Measurements from ENCODE around the gene TUBA3C. TPM values are rescaled to one million over a fixed set of nuclear protein-coding genes. Genes with fewer than 3 reads are reported as not detected.
"Not testable (repeated sequence)": the region's sequence is repeated elsewhere in the genome, so short reads cannot be mapped to it uniquely, and the experiment has no call there.

The TUBA3C gene
- total RNA-seq, 2 experiments from 2014 or later, result not detected

- Histone ChIP-seq H4K20me1 (ENCODE audit: insufficient read depth, low read length) (no peaks in the 10 kb centered on the region), H3K4me3 (ENCODE audit: low read depth, low read length, poor library complexity, severe bottlenecking) (no peak overlapping the region), H3K9me3 (ENCODE audit: low read length) (no peaks in the 10 kb centered on the region), H3K36me3 (ENCODE audit: insufficient read depth, low read length) (no peaks in the 10 kb centered on the region), H2AFZ (ENCODE audit: low read length) (no peak overlapping the region), H3K27ac (ENCODE audit: low read depth, low read length, poor library complexity, severe bottlenecking) (no peak overlapping the region), H3K79me2 (ENCODE audit: insufficient read depth, low read depth, low read length) (no peaks in the 10 kb centered on the region), H3K4me2 (ENCODE audit: low read length) (no peak overlapping the region), H3K4me1 (ENCODE audit: insufficient read depth, low read length, poor library complexity, severe bottlenecking) (no peaks in the 10 kb centered on the region), H3K9me2 (ENCODE audit: insufficient read depth, low read length) (no peaks in the 10 kb centered on the region)
- intact Hi-C loops (cut with micrococcal nuclease; ENCODE audit: unreplicated experiment), result no loop called here
- BruUV-seq (replicated peaks), result no TSS peak
- POLR2A ChIA-PET, result no interaction called here
- no peak for DNase-seq (ENCODE audit: low spot score)
- TF ChIP-seq EZH2phosphoT487 (IDR thresholded peaks at IDR 0.05; ENCODE audit: borderline replicate concordance, low read depth, low read length), result no peak
- TF ChIP-seq, protein P1, sequence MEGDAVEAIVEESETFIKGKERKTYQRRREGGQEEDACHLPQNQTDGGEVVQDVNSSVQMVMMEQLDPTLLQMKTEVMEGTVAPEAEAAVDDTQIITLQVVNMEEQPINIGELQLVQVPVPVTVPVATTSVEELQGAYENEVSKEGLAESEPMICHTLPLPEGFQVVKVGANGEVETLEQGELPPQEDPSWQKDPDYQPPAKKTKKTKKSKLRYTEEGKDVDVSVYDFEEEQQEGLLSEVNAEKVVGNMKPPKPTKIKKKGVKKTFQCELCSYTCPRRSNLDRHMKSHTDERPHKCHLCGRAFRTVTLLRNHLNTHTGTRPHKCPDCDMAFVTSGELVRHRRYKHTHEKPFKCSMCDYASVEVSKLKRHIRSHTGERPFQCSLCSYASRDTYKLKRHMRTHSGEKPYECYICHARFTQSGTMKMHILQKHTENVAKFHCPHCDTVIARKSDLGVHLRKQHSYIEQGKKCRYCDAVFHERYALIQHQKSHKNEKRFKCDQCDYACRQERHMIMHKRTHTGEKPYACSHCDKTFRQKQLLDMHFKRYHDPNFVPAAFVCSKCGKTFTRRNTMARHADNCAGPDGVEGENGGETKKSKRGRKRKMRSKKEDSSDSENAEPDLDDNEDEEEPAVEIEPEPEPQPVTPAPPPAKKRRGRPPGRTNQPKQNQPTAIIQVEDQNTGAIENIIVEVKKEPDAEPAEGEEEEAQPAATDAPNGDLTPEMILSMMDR (conservative IDR thresholded peaks at IDR 0.05; ENCODE audit: low read length), result no peak
- CTCF ChIA-PET (ENCODE audit: unreplicated experiment), result no interaction called here
Measured at GRCh38 chr13:19179916-19180315, 1.7 kb downstream of the TUBA3C start.

DNA sequence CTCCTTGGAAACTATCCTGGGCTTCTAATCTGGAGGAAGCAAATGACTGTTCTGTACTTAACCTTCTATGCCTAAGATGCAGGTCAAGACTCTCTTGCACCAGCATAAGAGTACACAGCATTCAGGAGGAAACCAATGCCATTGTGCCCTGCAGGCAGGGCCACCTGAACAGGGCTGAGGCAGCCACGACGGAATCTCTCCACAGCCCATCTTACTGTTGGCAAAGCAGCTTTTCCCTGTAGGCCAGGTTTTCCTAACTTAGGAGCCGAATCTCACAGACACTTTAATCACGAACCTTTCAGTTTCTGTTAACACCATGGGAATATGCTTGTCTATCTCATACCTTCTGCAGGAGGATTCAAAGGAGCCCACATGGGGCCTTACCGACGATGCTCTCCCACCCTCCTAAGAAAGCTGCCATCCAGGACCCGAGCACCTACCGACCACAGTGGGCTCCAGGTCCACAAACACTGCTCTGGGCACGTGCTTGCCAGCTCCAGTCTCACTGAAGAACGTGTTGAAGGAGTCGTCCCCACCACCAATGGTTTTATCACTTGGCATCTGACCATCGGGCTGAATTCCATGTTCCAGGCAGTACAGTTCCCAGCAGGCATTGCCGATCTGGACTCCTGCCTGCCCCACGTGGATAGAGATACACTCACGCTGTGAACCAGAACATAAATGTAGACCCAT, 2.6 kb downstream of the TUBA3C start:
- no peak overlapping the region for H2AFZ ChIP-seq (ENCODE audit: low read length)
- no peak overlapping the region for H3K4me3 ChIP-seq (ENCODE audit: low read depth, low read length, poor library complexity, severe bottlenecking)
- no peaks in the 10 kb centered on the region for H3K9me2 ChIP-seq (ENCODE audit: insufficient read depth, low read length)
- no peaks in the 10 kb centered on the region for H3K9me3 ChIP-seq (ENCODE audit: low read length)
- no peaks in the 10 kb centered on the region for H4K20me1 ChIP-seq (ENCODE audit: insufficient read depth, low read length)
- CTCF ChIA-PET (ENCODE audit: unreplicated experiment), result no interaction called here
- POLR2A ChIA-PET, result no interaction called here
- no peak for TF ChIP-seq EZH2phosphoT487 (IDR thresholded peaks at IDR 0.05; ENCODE audit: borderline replicate concordance, low read depth, low read length)
- TF ChIP-seq, protein P1 (conservative IDR thresholded peaks at IDR 0.05; ENCODE audit: low read length), result no peak
- no peak overlapping the region for H3K27ac ChIP-seq (ENCODE audit: low read depth, low read length, poor library complexity, severe bottlenecking)
- no peaks in the 10 kb centered on the region for H3K79me2 ChIP-seq (ENCODE audit: insufficient read depth, low read depth, low read length)
- no peak overlapping the region for H3K4me2 ChIP-seq (ENCODE audit: low read length)
- no peak for DNase-seq (ENCODE audit: low spot score)
- no peaks in the 10 kb centered on the region for H3K36me3 ChIP-seq (ENCODE audit: insufficient read depth, low read length)
- no TSS peak for BruUV-seq (replicated peaks)
- intact Hi-C loops (cut with micrococcal nuclease; ENCODE audit: unreplicated experiment), result no loop called here
- H3K4me1 ChIP-seq (ENCODE audit: insufficient read depth, low read length, poor library complexity, severe bottlenecking), result no peaks in the 10 kb centered on the region

DNA sequence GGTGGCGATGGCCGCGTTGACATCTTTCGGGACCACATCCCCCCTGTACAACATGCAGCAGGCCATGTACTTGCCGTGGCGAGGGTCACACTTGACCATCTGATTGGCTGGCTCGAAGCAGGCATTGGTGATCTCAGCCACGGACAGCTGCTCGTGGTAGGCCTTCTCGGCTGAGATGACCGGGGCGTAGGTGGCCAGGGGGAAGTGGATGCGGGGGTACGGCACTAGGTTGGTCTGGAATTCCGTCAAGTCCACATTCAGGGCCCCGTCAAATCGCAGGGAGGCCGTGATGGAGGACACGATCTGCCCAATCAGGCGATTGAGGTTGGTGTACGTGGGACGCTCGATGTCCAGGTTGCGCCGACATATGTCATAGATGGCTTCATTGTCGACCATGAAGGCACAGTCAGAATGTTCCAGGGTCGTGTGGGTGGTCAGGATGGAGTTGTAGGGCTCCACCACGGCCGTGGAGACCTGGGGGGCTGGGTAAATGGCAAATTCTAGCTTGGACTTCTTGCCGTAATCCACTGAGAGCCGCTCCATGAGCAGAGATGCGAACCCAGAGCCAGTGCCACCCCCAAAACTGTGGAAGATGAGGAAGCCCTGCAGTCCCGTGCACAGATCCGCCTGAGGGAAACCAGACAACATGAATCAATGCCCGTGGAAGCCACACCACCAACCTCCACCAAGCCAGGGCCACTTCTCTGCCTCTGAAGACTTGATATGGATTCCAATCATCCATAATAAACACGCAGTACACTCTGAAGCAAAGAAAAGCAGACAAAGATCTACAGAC, 4.4 kb downstream of the TUBA3C start:
- DNase-seq (ENCODE audit: low spot score); H4K20me1 ChIP-seq (ENCODE audit: insufficient read depth, low read length); POLR2A ChIA-PET; H3K27ac ChIP-seq (ENCODE audit: low read depth, low read length, poor library complexity, severe bottlenecking); H3K4me1 ChIP-seq (ENCODE audit: insufficient read depth, low read length, poor library complexity, severe bottlenecking); CTCF ChIA-PET (ENCODE audit: unreplicated experiment); BruUV-seq (replicated peaks); H3K9me3 ChIP-seq (ENCODE audit: low read length); H3K4me2 ChIP-seq (ENCODE audit: low read length); H3K9me2 ChIP-seq (ENCODE audit: insufficient read depth, low read length); H3K4me3 ChIP-seq (ENCODE audit: low read depth, low read length, poor library complexity, severe bottlenecking); H3K36me3 ChIP-seq (ENCODE audit: insufficient read depth, low read length); H2AFZ ChIP-seq (ENCODE audit: low read length); intact Hi-C loops (cut with micrococcal nuclease; ENCODE audit: unreplicated experiment); H3K79me2 ChIP-seq (ENCODE audit: insufficient read depth, low read depth, low read length): not testable (repeated sequence)

All from OCI-LY7 (cell line).